ENCODE measurements around the gene RNH1. TPM values are rescaled to one million over a fixed set of nuclear protein-coding genes. Genes with fewer than 3 reads are reported as not detected.

RNH1 gene
- total RNA-seq, 2 donors from 2014 or later, result 42.7 to 43.2 TPM

DNA sequence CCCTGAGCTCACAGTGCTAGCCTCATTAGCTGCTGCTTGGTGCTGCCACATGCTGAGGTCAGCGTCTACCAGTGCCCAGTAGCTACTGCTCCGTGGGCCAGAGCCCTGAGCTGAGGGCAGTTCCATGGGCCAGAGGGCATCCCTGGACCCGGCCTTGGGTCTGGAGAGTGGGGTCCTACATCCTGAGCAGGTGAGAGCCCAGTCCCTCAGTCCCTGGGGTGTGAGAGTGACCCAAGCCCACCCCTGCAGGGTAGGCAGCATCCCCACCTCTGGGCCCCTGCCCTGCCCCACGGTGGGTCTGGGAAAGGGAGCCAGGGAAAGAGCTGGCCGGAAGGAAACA is 43.7 kb upstream of the RNH1 start:
- Mint-ChIP-seq H3K27ac (no peak overlapping the region), H3K9me3 (peaks cover 4% of the 10 kb centered on the region), H3K4me1 (peaks cover 6% of the 10 kb centered on the region), H3K36me3 (ENCODE audit: low read depth) (peaks cover 4% of the 10 kb centered on the region), H3K27me3 (ENCODE audit: insufficient read depth) (peaks cover 1% of the 10 kb centered on the region), H3K4me3 (no peak overlapping the region)
- no peaks in the 10 kb centered on the region for H3K36me3 ChIP-seq (ENCODE audit: control insufficient read depth, insufficient read depth, low read length)
- TF ChIP-seq, protein P1, sequence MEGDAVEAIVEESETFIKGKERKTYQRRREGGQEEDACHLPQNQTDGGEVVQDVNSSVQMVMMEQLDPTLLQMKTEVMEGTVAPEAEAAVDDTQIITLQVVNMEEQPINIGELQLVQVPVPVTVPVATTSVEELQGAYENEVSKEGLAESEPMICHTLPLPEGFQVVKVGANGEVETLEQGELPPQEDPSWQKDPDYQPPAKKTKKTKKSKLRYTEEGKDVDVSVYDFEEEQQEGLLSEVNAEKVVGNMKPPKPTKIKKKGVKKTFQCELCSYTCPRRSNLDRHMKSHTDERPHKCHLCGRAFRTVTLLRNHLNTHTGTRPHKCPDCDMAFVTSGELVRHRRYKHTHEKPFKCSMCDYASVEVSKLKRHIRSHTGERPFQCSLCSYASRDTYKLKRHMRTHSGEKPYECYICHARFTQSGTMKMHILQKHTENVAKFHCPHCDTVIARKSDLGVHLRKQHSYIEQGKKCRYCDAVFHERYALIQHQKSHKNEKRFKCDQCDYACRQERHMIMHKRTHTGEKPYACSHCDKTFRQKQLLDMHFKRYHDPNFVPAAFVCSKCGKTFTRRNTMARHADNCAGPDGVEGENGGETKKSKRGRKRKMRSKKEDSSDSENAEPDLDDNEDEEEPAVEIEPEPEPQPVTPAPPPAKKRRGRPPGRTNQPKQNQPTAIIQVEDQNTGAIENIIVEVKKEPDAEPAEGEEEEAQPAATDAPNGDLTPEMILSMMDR (conservative IDR thresholded peaks at IDR 0.05), result no peak
- H3K9ac ChIP-seq (ENCODE audit: extremely low read depth, low read length, poor library complexity, severe bottlenecking), result no peak overlapping the region
- peaks cover 5% of the 10 kb centered on the region for H3K4me1 ChIP-seq (ENCODE audit: control insufficient read depth, insufficient read depth, low read length)
- H3K27ac ChIP-seq (ENCODE audit: low read depth, low read length), result no peak overlapping the region
- 92 to 100% methylated on average over 3 to 4 of the region's 5 CpGs for WGBS, 2 experiments (ENCODE audit: insufficient coverage in 1 of 2, insufficient read length in 1 of 2)
- H3K27me3 ChIP-seq (ENCODE audit: control insufficient read depth, insufficient read depth, low read length, poor library complexity, severe bottlenecking), result peaks cover 6% of the 10 kb centered on the region
- no peak for DNase-seq
- H3K9me3 ChIP-seq (ENCODE audit: control insufficient read depth, low read length), result no peaks in the 10 kb centered on the region
- H3K4me3 ChIP-seq (ENCODE audit: low read length), result no peak overlapping the region

DNA sequence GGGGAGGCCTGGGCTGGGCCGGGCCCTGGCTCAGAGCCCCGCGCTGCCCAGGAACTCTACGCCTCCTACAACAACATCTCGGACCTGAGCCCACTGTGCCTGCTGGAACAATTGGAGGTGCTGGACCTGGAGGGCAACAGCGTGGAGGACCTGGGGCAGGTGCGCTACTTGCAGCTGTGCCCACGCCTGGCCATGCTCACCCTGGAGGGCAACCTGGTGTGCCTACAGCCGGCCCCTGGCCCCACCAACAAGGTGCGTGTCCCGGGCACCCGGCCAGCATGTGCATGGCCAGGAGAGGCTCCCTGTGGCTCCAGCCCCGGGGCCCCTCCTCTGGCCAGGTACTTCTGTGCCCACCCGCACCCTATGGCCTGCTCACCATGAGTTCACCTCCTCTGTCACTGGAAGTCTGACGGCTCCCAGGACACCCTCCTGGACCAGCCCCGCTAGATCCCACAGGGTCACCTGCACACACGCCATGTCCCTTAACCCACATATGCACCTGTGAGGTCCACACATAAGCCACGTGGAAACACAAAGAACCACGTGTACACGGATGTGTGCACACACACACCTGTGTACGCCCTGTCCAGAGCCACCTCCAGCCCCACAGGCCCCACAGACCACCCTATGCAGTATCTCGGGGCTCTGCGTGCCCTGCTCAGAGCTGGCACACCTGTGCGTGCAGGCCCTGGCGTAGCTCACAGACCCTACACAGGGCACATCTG is 43.1 kb upstream of the RNH1 start:
- TF ChIP-seq, protein P1 (conservative IDR thresholded peaks at IDR 0.05), result no peak
- H3K4me1 Mint-ChIP-seq, result peaks cover 6% of the 10 kb centered on the region
- H3K27me3 Mint-ChIP-seq (ENCODE audit: insufficient read depth), result peaks cover 1% of the 10 kb centered on the region
- peaks cover 6% of the 10 kb centered on the region for H3K36me3 Mint-ChIP-seq (ENCODE audit: low read depth)
- H3K27ac Mint-ChIP-seq, result no peak overlapping the region
- H3K27ac ChIP-seq (ENCODE audit: low read depth, low read length), result no peak overlapping the region
- peaks cover 4% of the 10 kb centered on the region for H3K9me3 Mint-ChIP-seq
- H3K9me3 ChIP-seq (ENCODE audit: control insufficient read depth, low read length), result no peaks in the 10 kb centered on the region
- no peak overlapping the region for H3K4me3 Mint-ChIP-seq
- H3K4me3 ChIP-seq (ENCODE audit: low read length), result no peak overlapping the region
- H3K36me3 ChIP-seq (ENCODE audit: control insufficient read depth, insufficient read depth, low read length), result no peaks in the 10 kb centered on the region
- H3K9ac ChIP-seq (ENCODE audit: extremely low read depth, low read length, poor library complexity, severe bottlenecking), result no peak overlapping the region
- peaks cover 5% of the 10 kb centered on the region for H3K4me1 ChIP-seq (ENCODE audit: control insufficient read depth, insufficient read depth, low read length)
- H3K27me3 ChIP-seq (ENCODE audit: control insufficient read depth, insufficient read depth, low read length, poor library complexity, severe bottlenecking), result peaks cover under 1% of the 10 kb centered on the region
- no peak for DNase-seq
- WGBS, 2 experiments (ENCODE audit: insufficient coverage in 1 of 2, insufficient read length in 1 of 2), result 92 to 95% methylated on average over 20 to 25 of the region's 25 CpGs

DNA sequence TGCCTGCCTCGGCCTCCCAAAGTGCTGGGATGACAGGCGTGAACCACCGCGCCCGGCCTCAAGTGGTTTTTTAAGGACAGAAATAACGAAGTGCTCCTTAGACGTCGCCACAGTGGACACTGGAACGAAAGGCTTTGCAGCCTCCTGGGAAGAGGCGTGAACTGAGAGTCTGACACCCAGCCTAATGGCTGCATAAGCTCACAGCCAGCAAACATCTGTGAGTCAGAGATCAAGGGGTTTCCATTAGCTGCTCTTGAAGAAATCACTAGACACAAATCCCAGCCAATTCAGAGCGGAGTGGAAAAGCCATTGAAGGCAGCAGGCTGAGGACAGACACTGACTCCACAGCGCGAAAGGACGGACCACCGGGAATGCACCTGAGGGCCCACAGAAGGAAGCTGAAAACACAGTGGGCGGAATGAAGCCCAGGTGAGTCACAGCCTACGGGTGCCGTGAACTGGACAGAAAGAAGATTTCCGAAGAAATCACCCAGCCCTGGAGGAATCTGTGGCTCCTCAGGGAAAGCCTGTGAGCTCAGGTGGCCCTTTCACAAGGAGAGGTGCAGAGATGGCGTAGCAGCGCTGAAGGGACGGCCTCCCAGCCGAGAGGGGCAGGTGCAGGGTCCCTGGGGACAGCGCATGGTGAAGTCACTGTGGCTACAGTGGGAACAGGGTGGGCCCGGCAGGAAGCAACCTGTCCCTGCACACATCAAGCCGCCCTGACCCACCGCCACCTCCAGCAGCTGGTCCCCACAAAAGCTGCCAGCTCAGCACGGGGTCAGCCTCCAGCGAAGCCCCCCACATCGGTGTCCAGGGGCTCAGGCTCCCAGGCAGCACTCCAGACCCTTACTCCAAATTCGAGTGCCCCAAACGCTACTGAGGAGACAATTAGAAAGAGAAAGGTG is 41.9 kb upstream of the RNH1 start:
- DNase-seq, result peak; percentile 74
- peaks cover 8% of the 10 kb centered on the region for H3K36me3 Mint-ChIP-seq (ENCODE audit: low read depth)
- Histone ChIP-seq H3K4me3 (ENCODE audit: low read length) (no peak overlapping the region), H3K4me1 (ENCODE audit: control insufficient read depth, insufficient read depth, low read length) (peaks cover 5% of the 10 kb centered on the region), H3K9me3 (ENCODE audit: control insufficient read depth, low read length) (no peaks in the 10 kb centered on the region), H3K9ac (ENCODE audit: extremely low read depth, low read length, poor library complexity, severe bottlenecking) (no peak overlapping the region), H3K36me3 (ENCODE audit: control insufficient read depth, insufficient read depth, low read length) (no peaks in the 10 kb centered on the region), H3K27me3 (ENCODE audit: control insufficient read depth, insufficient read depth, low read length, poor library complexity, severe bottlenecking) (no peaks in the 10 kb centered on the region), H3K27ac (ENCODE audit: low read depth, low read length) (no peak overlapping the region)
- TF ChIP-seq, protein P1 (conservative IDR thresholded peaks at IDR 0.05), result no peak
- H3K4me3 Mint-ChIP-seq, result no peak overlapping the region
- H3K4me1 Mint-ChIP-seq, result peaks cover 7% of the 10 kb centered on the region
- 88 to 90% methylated on average over 26 to 32 of the region's 32 CpGs for WGBS, 2 experiments (ENCODE audit: insufficient coverage in 1 of 2, insufficient read length in 1 of 2)
- peak overlapping the region; percentile 89 for H3K27ac Mint-ChIP-seq
- H3K9me3 Mint-ChIP-seq, result peaks cover 4% of the 10 kb centered on the region
- H3K27me3 Mint-ChIP-seq (ENCODE audit: insufficient read depth), result no peaks in the 10 kb centered on the region

Measured in endodermal cell (in vitro differentiated cells).